RWPE2 (cell line): ENCODE data around the gene SAMD11.

Experiments used
- ATAC-seq: fragments of 200-7000 bp; cut with Tn5 transposase; 3 replicates; pipeline ENCODE4 v1.9.1; 2021; ENCODE audit warnings: low read depth
- DNase-seq: peaks from one replicate; pipeline ENCODE4 v3.0.0-alpha.2; 2020; ENCODE audit warnings: low spot score
- H3K27ac ChIP-seq: fragments of 450-650 bp; 2 replicates; pipeline ENCODE4 v1.5.1; 2017; ENCODE audit warnings: mild to moderate bottlenecking; ENCODE audit not compliant: poor library complexity, severe bottlenecking
- H3K27me3 ChIP-seq: fragments of 250-450 bp; sonication (Bioruptor Pico); 2 replicates; pipeline ENCODE4 v1.5.1; 2021; ENCODE audit warnings: mild to moderate bottlenecking, moderate library complexity; ENCODE audit not compliant: insufficient read depth, poor library complexity, severe bottlenecking
- H3K36me3 ChIP-seq: fragments of 250-450 bp; sonication (Bioruptor Pico); 2 replicates; pipeline ENCODE4 v1.5.1; 2020; ENCODE audit warnings: low read depth, mild to moderate bottlenecking, moderate library complexity
- H3K4me1 ChIP-seq: fragments of 250-450 bp; sonication (Bioruptor Pico); 2 replicates; pipeline ENCODE4 v1.5.1; 2021; ENCODE audit warnings: mild to moderate bottlenecking, moderate library complexity; ENCODE audit not compliant: insufficient read depth, poor library complexity, severe bottlenecking
- H3K4me3 ChIP-seq: fragments of 250-450 bp; sonication (Bioruptor Pico); 2 replicates; pipeline ENCODE4 v1.5.1; 2021; ENCODE audit warnings: mild to moderate bottlenecking, moderate library complexity; ENCODE audit not compliant: severe bottlenecking
- H3K9me3 ChIP-seq: fragments of 250-450 bp; sonication (Bioruptor Pico); 2 replicates; pipeline ENCODE4 v1.5.1; 2021; ENCODE audit warnings: mild to moderate bottlenecking, moderate library complexity; ENCODE audit not compliant: severe bottlenecking
- TF ChIP-seq, protein P1 (sequence below): fragments of 450-650 bp; IDR thresholded peaks from one replicate; pipeline ENCODE4 v1.5.1; 2017; ENCODE audit warnings: mild to moderate bottlenecking, moderate library complexity; ENCODE audit not compliant: poor library complexity, severe bottlenecking

Gene SAMD11

GRCh38 chr1:969260-969855 lies 45.6 kb downstream of the SAMD11 start:
- Histone ChIP-seq H3K9me3 (no peaks in the 10 kb centered on the region), H3K4me1 (no peaks in the 10 kb centered on the region), H3K4me3 (no peak overlapping the region), H3K36me3 (peaks cover 4% of the 10 kb centered on the region; the same call in 1 of the 2 replicates), H3K27ac (no peak overlapping the region), H3K27me3 (no peaks in the 10 kb centered on the region)
- ATAC-seq (no peak), DNase-seq (no peak)
- TF ChIP-seq, protein P1, sequence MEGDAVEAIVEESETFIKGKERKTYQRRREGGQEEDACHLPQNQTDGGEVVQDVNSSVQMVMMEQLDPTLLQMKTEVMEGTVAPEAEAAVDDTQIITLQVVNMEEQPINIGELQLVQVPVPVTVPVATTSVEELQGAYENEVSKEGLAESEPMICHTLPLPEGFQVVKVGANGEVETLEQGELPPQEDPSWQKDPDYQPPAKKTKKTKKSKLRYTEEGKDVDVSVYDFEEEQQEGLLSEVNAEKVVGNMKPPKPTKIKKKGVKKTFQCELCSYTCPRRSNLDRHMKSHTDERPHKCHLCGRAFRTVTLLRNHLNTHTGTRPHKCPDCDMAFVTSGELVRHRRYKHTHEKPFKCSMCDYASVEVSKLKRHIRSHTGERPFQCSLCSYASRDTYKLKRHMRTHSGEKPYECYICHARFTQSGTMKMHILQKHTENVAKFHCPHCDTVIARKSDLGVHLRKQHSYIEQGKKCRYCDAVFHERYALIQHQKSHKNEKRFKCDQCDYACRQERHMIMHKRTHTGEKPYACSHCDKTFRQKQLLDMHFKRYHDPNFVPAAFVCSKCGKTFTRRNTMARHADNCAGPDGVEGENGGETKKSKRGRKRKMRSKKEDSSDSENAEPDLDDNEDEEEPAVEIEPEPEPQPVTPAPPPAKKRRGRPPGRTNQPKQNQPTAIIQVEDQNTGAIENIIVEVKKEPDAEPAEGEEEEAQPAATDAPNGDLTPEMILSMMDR, result no peak

- Histone ChIP-seq H3K9me3 (no peaks in the 10 kb centered on the region), H3K4me3 (no peak overlapping the region), H3K27ac (no peak overlapping the region), H3K36me3 (peaks cover under 1% of the 10 kb centered on the region; the same call in 1 of the 2 replicates), H3K27me3 (no peaks in the 10 kb centered on the region), H3K4me1 (no peaks in the 10 kb centered on the region)
- no peak for ATAC-seq
- DNase-seq, result no peak
- TF ChIP-seq, protein P1, result no peak
Measured at GRCh38 chr1:970242-970972, 46.7 kb downstream of the SAMD11 start.

DNA sequence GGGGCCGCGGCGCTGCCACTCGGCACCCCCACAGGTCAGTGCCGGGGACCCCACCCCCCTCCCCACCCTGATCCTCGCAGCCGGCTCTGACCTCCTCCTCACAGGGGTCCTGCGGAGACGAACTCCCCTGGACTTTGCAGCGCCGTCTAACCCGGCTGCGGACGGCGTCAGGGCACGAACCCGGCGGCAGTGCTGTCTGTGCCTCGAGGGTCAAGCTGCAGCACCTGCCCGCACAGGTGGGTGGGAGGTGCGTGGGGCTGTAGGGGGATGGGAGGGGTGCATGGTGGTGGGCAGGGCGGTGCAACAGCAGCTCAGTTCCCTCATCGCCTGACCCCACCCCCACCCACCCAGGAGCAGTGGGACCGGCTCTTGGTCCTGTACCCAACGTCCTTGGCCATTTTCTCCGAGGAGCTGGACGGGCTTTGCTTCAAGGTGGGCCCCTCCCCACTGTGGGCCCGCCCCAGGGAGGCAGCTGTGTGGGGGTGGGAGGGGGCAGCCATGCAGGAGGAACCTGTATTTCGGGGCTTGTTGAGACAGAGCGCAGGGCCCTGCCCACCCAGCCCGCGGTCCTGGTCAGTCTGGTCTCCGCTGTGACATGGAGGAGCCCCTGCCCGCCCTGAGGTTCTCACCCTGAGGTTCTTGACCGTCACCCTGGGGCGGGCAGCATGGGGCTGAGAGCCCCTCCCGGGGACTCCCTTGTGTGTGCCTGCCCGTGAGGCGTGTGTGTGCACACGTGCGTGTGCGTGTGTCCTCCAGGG lies 47.4 kb downstream of the SAMD11 start:
- ATAC-seq, result no peak
- no peak overlapping the region for H3K27ac ChIP-seq

GRCh38 chr1:971751-972506 lies 48.2 kb downstream of the SAMD11 start:
- TF ChIP-seq, protein P1, result no peak
- Histone ChIP-seq H3K27ac (no peak overlapping the region), H3K4me3 (no peak overlapping the region), H3K9me3 (no peaks in the 10 kb centered on the region), H3K4me1 (no peaks in the 10 kb centered on the region), H3K36me3 (no peaks in the 10 kb centered on the region), H3K27me3 (no peaks in the 10 kb centered on the region)
- DNase-seq (no peak), ATAC-seq (no peak)

More for the DNA sequence above, 47.4 kb downstream of the SAMD11 start:
- TF ChIP-seq, protein P1, result no peak
- no peak for DNase-seq
- no peaks in the 10 kb centered on the region for H3K27me3 ChIP-seq
- H3K9me3 ChIP-seq, result no peaks in the 10 kb centered on the region
- H3K4me1 ChIP-seq, result no peaks in the 10 kb centered on the region
- no peaks in the 10 kb centered on the region for H3K36me3 ChIP-seq
- H3K4me3 ChIP-seq, result no peak overlapping the region
